Measurements from ENCODE around the gene FMOD.

- no peak for TF ChIP-seq GATA3 (IDR thresholded peaks at IDR 0.05; ENCODE audit: low read depth, low read length)
- TF ChIP-seq GATA2 (IDR thresholded peaks at IDR 0.05; ENCODE audit: low read depth, low read length) = no peak
Measured at GRCh38 chr1:203306965-203307541, 43.9 kb downstream of the FMOD start.

Measured in SH-SY5Y (cell line).